BLaER1 (cell line): ENCODE data around the gene SDK2.
A peak's percentile ranks its signal among the peaks of the same experiment; 100 is the strongest.

Experiments used
- H3K27ac ChIP-seq: shearing (Covaris generic); formaldehyde crosslinking; 2 replicates; pipeline ENCODE4 v1.8.1; 2022
- H3K27me3 ChIP-seq: shearing (Covaris generic); formaldehyde crosslinking; 2 replicates; pipeline ENCODE4 v1.8.1; 2022
- H3K36me3 ChIP-seq: shearing (Covaris generic); formaldehyde crosslinking; 2 replicates; pipeline ENCODE4 v1.8.1; 2022
- H3K4me1 ChIP-seq: shearing (Covaris generic); formaldehyde crosslinking; 2 replicates; pipeline ENCODE4 v1.8.1; 2022
- H3K4me2 ChIP-seq: shearing (Covaris generic); formaldehyde crosslinking; 2 replicates; pipeline ENCODE4 v1.8.1; 2022
- H3K4me3 ChIP-seq: shearing (Covaris generic); formaldehyde crosslinking; 2 replicates; pipeline ENCODE4 v1.8.1; 2022
- H3K9ac ChIP-seq: shearing (Covaris generic); formaldehyde crosslinking; 2 replicates; pipeline ENCODE4 v1.8.1; 2022
- H3K9me3 ChIP-seq: shearing (Covaris generic); formaldehyde crosslinking; 2 replicates; pipeline ENCODE4 v1.8.1; 2022
- H4K20me1 ChIP-seq: shearing (Covaris generic); formaldehyde crosslinking; 2 replicates; pipeline ENCODE4 v1.8.1; 2022
- Cebpa-rat ChIP-seq: shearing (Covaris generic); IDR thresholded peaks from 2 replicates; pipeline ENCODE4 v1.8.1; 2022

Gene SDK2

GRCh38 chr17:73584049-73584448 lies 60.2 kb downstream of the SDK2 start:
- H3K4me1 ChIP-seq = peaks cover 82% of the 10 kb centered on the region
- no peak for TF ChIP-seq Cebpa-rat
- peak overlapping the region; percentile 87 for H3K4me2 ChIP-seq
- H3K27me3 ChIP-seq = no peaks in the 10 kb centered on the region
- H3K4me3 ChIP-seq = no peak overlapping the region
- H4K20me1 ChIP-seq = no peaks in the 10 kb centered on the region; the same call in 1 of the 2 replicates
- H3K27ac ChIP-seq = peak overlapping the region; percentile 74
- no peak overlapping the region; the same call in 1 of the 2 replicates for H3K9ac ChIP-seq
- no peaks in the 10 kb centered on the region for H3K36me3 ChIP-seq
- no peaks in the 10 kb centered on the region for H3K9me3 ChIP-seq

- TF ChIP-seq Cebpa-rat = no peak
- H3K9me3 ChIP-seq = no peaks in the 10 kb centered on the region
- H3K4me3 ChIP-seq = no peak overlapping the region
- no peaks in the 10 kb centered on the region for H3K27me3 ChIP-seq
- no peaks in the 10 kb centered on the region for H3K36me3 ChIP-seq
- peaks cover 69% of the 10 kb centered on the region for H3K4me1 ChIP-seq
- H3K9ac ChIP-seq = no peak overlapping the region
- no peaks in the 10 kb centered on the region; the same call in 1 of the 2 replicates for H4K20me1 ChIP-seq
- H3K27ac ChIP-seq = peak overlapping the region; percentile 13; the same call in 1 of the 2 replicates
- H3K4me2 ChIP-seq = peak overlapping the region; percentile 87
Measured at GRCh38 chr17:73582821-73583220, 61.4 kb downstream of the SDK2 start.

- no peak for TF ChIP-seq Cebpa-rat
Measured at GRCh38 chr17:73582359-73582758, 61.9 kb downstream of the SDK2 start.

GRCh38 chr17:73581379-73581778 lies 62.9 kb downstream of the SDK2 start:
- no peaks in the 10 kb centered on the region for H3K27me3 ChIP-seq
- peak overlapping the region; percentile 87 for H3K4me2 ChIP-seq
- H3K4me3 ChIP-seq = no peak overlapping the region
- peaks cover 55% of the 10 kb centered on the region for H3K4me1 ChIP-seq
- H3K36me3 ChIP-seq = no peaks in the 10 kb centered on the region; the same call in 1 of the 2 replicates
- no peaks in the 10 kb centered on the region; the same call in 1 of the 2 replicates for H4K20me1 ChIP-seq
- H3K9me3 ChIP-seq = no peaks in the 10 kb centered on the region
- peak overlapping the region; percentile 44 for H3K27ac ChIP-seq
- TF ChIP-seq Cebpa-rat = no peak
- no peak overlapping the region for H3K9ac ChIP-seq

More at GRCh38 chr17:73582359-73582758, 61.9 kb downstream of the SDK2 start:
- Histone ChIP-seq H3K27ac (peak overlapping the region; percentile 44; the same call in 1 of the 2 replicates), H3K4me1 (peaks cover 65% of the 10 kb centered on the region), H4K20me1 (no peaks in the 10 kb centered on the region; the same call in 1 of the 2 replicates), H3K27me3 (no peaks in the 10 kb centered on the region), H3K9ac (no peak overlapping the region), H3K4me2 (peak overlapping the region; percentile 87; the same call in 1 of the 2 replicates), H3K36me3 (no peaks in the 10 kb centered on the region; the same call in 1 of the 2 replicates), H3K4me3 (no peak overlapping the region), H3K9me3 (no peaks in the 10 kb centered on the region)

DNA sequence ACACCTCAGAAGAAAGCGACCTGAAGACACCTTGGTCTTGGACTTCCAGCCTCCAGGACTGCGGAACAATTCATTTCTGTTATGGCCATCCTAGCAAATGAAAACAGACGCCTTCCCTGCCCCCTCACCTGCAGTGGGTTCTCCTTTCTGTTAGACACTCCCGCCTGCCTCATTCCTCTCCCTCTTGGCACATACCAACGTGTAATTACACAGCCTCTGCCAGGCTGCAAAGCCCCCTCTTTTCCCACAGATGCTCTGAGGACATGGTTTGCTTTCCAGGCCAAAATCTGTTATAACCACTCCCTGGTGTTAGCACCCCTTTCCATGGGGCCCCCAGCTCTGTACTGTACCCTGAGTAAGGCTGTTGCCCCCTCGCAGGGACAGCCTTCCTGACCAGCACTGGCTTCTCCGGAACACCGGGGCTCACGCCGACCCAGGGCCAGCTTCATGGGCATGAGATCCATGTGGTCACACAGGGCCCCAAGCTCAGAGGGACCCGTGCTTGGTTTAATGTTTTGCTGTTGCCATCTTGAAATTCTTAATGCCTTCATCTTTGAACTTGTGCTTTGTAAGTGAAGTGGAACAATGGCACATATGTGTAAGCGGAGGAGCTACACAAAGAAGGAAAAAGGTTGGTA lies 64.1 kb downstream of the SDK2 start:
- no peaks in the 10 kb centered on the region for H3K27me3 ChIP-seq

GRCh38 chr17:73576556-73577098 lies 67.6 kb downstream of the SDK2 start:
- H3K9me3 ChIP-seq = no peaks in the 10 kb centered on the region
- no peak overlapping the region for H3K9ac ChIP-seq
- no peak overlapping the region for H3K4me3 ChIP-seq
- no peak overlapping the region for H3K27ac ChIP-seq
- no peaks in the 10 kb centered on the region for H3K27me3 ChIP-seq
- peaks cover 4% of the 10 kb centered on the region; the same call in 1 of the 2 replicates for H3K36me3 ChIP-seq
- H3K4me2 ChIP-seq = no peak overlapping the region
- peaks cover 7% of the 10 kb centered on the region for H3K4me1 ChIP-seq
- no peak for TF ChIP-seq Cebpa-rat
- peaks cover 8% of the 10 kb centered on the region; the same call in 1 of the 2 replicates for H4K20me1 ChIP-seq

More for the DNA sequence above, 64.1 kb downstream of the SDK2 start:
- no peak for TF ChIP-seq Cebpa-rat
- Histone ChIP-seq H3K9me3 (no peaks in the 10 kb centered on the region), H3K4me2 (no peak overlapping the region), H3K9ac (no peak overlapping the region), H3K4me1 (peaks cover 43% of the 10 kb centered on the region), H4K20me1 (no peaks in the 10 kb centered on the region; the same call in 1 of the 2 replicates), H3K36me3 (no peaks in the 10 kb centered on the region; the same call in 1 of the 2 replicates), H3K27ac (no peak overlapping the region), H3K4me3 (no peak overlapping the region)

- Histone ChIP-seq H3K27ac (no peak overlapping the region), H3K27me3 (no peaks in the 10 kb centered on the region), H3K9me3 (no peaks in the 10 kb centered on the region), H3K9ac (no peak overlapping the region), H3K4me3 (no peak overlapping the region), H3K4me2 (no peak overlapping the region), H3K4me1 (no peaks in the 10 kb centered on the region), H4K20me1 (peaks cover 8% of the 10 kb centered on the region; the same call in 1 of the 2 replicates), H3K36me3 (peaks cover 4% of the 10 kb centered on the region; the same call in 1 of the 2 replicates)
- TF ChIP-seq Cebpa-rat = no peak
Measured at GRCh38 chr17:73575470-73576221, 68.6 kb downstream of the SDK2 start.

DNA sequence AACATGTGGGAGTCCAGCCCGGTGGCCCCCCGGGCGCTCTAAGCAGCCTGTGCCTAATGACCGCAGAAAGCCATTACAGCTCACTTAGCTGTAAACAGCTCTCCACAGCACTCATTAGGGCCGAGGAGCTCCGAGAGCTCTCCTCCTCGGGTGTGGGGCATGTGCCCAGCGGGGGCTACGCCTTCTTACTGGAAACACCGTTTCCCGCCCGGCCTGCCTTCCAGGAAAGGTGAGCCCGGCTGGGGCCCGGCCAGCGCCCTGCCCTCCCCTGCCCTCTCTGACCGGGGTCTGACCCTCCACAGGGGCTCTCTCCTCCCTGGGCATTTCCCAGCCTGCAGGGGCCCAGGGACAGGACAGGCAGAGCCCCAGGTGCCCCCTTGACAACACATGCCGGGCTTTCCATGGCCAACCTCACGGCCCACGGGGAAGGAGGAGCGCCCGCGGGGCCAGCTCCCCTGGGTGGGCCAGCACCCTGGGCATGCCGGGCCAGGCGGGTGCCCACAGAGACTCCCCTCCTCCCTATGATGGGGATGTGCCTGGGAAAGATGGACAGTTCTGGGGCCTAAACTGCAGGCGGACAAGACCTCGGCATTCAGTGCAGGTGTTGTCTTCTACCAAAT lies 72.6 kb downstream of the SDK2 start:
- peaks cover 21% of the 10 kb centered on the region for H3K4me1 ChIP-seq
- no peaks in the 10 kb centered on the region for H3K9me3 ChIP-seq
- no peak overlapping the region for H3K4me3 ChIP-seq
- no peak overlapping the region for H3K27ac ChIP-seq
- H4K20me1 ChIP-seq = peaks cover 8% of the 10 kb centered on the region; the same call in 1 of the 2 replicates
- H3K36me3 ChIP-seq = peaks cover 4% of the 10 kb centered on the region; the same call in 1 of the 2 replicates
- no peaks in the 10 kb centered on the region for H3K27me3 ChIP-seq
- no peak overlapping the region for H3K9ac ChIP-seq
- no peak overlapping the region for H3K4me2 ChIP-seq
- TF ChIP-seq Cebpa-rat = no peak

GRCh38 chr17:73569762-73570319 lies 74.4 kb downstream of the SDK2 start:
- H3K9me3 ChIP-seq = no peaks in the 10 kb centered on the region
- H3K36me3 ChIP-seq = peaks cover 1% of the 10 kb centered on the region; the same call in 1 of the 2 replicates
- H3K4me1 ChIP-seq = peaks cover 21% of the 10 kb centered on the region
- no peaks in the 10 kb centered on the region for H3K27me3 ChIP-seq
- H3K9ac ChIP-seq = no peak overlapping the region
- H4K20me1 ChIP-seq = peaks cover 8% of the 10 kb centered on the region; the same call in 1 of the 2 replicates
- H3K27ac ChIP-seq = no peak overlapping the region
- H3K4me3 ChIP-seq = no peak overlapping the region
- H3K4me2 ChIP-seq = no peak overlapping the region
- no peak for TF ChIP-seq Cebpa-rat
